Pancreas (tissue), 10 donors: ENCODE measurements around the gene DCTN5. TPM values are rescaled to one million over a fixed set of nuclear protein-coding genes. Genes with fewer than 3 reads are reported as not detected.

Experiments used
- ATAC-seq, 4 donors: fragments of 200-7000 bp; cut with Tn5 transposase; one replicate each; pipeline versions ENCODE4 v1.8.0 to v1.9.1; 2020; ENCODE audit warnings: mild to moderate bottlenecking in 4 of 4, moderate library complexity in 4 of 4
- DNase-seq, 6 donors: peaks; one replicate each; pipeline ENCODE4 v3.0.0-alpha.2; 2020
- FAIRE-seq: peaks from 2 replicates; lab custom pipeline; 2012; peaks lifted over from hg19 to GRCh38; lab: Jason Lieb, UNC
- H3K27ac ChIP-seq, 4 donors: fragments of 200-600 bp; sonication (generic); 1 replicate in 3 of 4; 2 replicates in 1 of 4; pipeline versions ENCODE4 v1.5.0 to v1.8.0; 2020
- H3K27me3 ChIP-seq, 4 donors: fragments of 200-600 bp; one replicate each; pipeline ENCODE4 v1.8.0; 2021
- H3K36me3 ChIP-seq, 3 donors: fragments of 200-600 bp; sonication (generic) in 1 of 3; one replicate each; pipeline versions ENCODE4 v1.5.0 to v1.8.0; 2020 to 2021
- H3K4me1 ChIP-seq, 3 donors: fragments of 200-600 bp; one replicate each; pipeline ENCODE4 v1.8.0; 2021
- H3K4me3 ChIP-seq, 4 donors: fragments of 200-600 bp; sonication (generic) in 2 of 4; one replicate each; pipeline versions ENCODE4 v1.5.0 to v1.8.0; 2020 to 2021
- H3K9me3 ChIP-seq, 4 donors: fragments of 200-600 bp; one replicate each; pipeline ENCODE4 v1.8.0; 2021
- CTCF ChIP-seq, 4 donors: fragments of 200-600 bp; sonication (generic) in 3 of 4; IDR thresholded peaks; one replicate each; pipeline versions ENCODE4 v1.5.0 to v1.8.0; 2021; ENCODE audit warnings: antibody characterized with exemption in 4 of 4
- WGBS, 2 donors: extraction: QIAGEN DNeasy Blood & Tissue Kit; methylation state at CpG; one replicate each; pipeline ENCODE4 v1.1.7; 2013; 5-methylcytosine and 5-hydroxymethylcytosine counted together
- intact Hi-C, 3 donors: fragments of 100-400 bp; cut with DNase I; formaldehyde crosslinking; loops; one replicate each; pipeline versions ENCODE4 v1.11.1 to v1.14.2; 2022
- polyA plus RNA-seq, 2 donors: library from polyadenylated mRNA; stranded (reverse); fragments of 200-250 nt; gene quantifications; one replicate each; pipeline ENCODE4 v1.2.3, GENCODE V29; 2013
- total RNA-seq, 6 donors: library from RNA; stranded (reverse); fragmentation: NEBNext Ultra II Directional in 4 of 6; extraction: Animal tissue kit (Norgen Biotek cat#: 25700) in 4 of 6; gene quantifications; one replicate each; pipeline versions ENCODE4 v1.2.1 to v1.2.4, GENCODE V29; 2021 to 2023
- donor health status: healthy with polysubstance abuse.
- donor health status: DM: no; HTN: no; CAD: no; lungs with moderate emphysema.
- donor health status: DM: no; HTN: no; CAD: no.
- donor health status: control.
- donor health status: control.
- donor health status: Bipolar disorder and iron deficiency.
- donor health status: DM: yes; HTN: yes; CAD: no.
- donor health status: DM: no; HTN: no; CAD: no.
- donor health status: DM: no; HTN: no; CAD: no.
- donor health status: DM: yes; HTN: yes; CAD: no.

Gene DCTN5
- total and polyA plus RNA-seq, 8 donors: 5.7 to 29.5 (median 22.3) TPM

GRCh38 chr16:23634461-23635036, 6.7 kb upstream of the DCTN5 start:
- no peak overlapping the region for H3K4me3 ChIP-seq
- FAIRE-seq: no peak
- intact Hi-C loops: no loop called here
- ATAC-seq: no peak
- 91 to 94% methylated on average over 4 of the region's 4 CpGs for WGBS, 2 donors
- no peak for DNase-seq
- peaks cover 0 to 18% (median 4%) of the 10 kb centered on the region in 3 donors for H3K36me3 ChIP-seq
- TF ChIP-seq CTCF (IDR thresholded peaks at IDR 0.05): no peak
- no peaks in the 10 kb centered on the region for H3K27me3 ChIP-seq
- H3K27ac ChIP-seq: no peak overlapping the region
- peaks cover 0 to under 1% (median 0%) of the 10 kb centered on the region in 3 donors for H3K4me1 ChIP-seq
- H3K9me3 ChIP-seq: no peaks in the 10 kb centered on the region

- no peaks in the 10 kb centered on the region for H3K27me3 ChIP-seq
- no peak overlapping the region for H3K4me3 ChIP-seq
- no peaks in the 10 kb centered on the region for H3K9me3 ChIP-seq
- intact Hi-C loops: no loop called here
- peaks cover 0 to 14% (median 0%) of the 10 kb centered on the region in 3 donors for H3K36me3 ChIP-seq
- DNase-seq: no peak
- ATAC-seq: no peak
- no peak for FAIRE-seq
- H3K4me1 ChIP-seq: peaks cover 0 to 10% (median 7%) of the 10 kb centered on the region in 3 donors
- H3K27ac ChIP-seq: no peak overlapping the region
- no peak for TF ChIP-seq CTCF (IDR thresholded peaks at IDR 0.05)
Measured at GRCh38 chr16:23635958-23636357, 5.3 kb upstream of the DCTN5 start.

- Histone ChIP-seq H3K27ac (peak overlapping the region in 2 of 4 donors; percentile 66 to 67), H3K36me3 (peaks cover 0 to 6% (median 0%) of the 10 kb centered on the region in 3 donors), H3K9me3 (no peaks in the 10 kb centered on the region), H3K4me1 (peaks cover 6 to 20% (median 7%) of the 10 kb centered on the region in 3 donors), H3K27me3 (no peaks in the 10 kb centered on the region), H3K4me3 (peak overlapping the region; percentile 85 to 97 (median 92))
- 0 to 1% methylated on average over 8 of the region's 8 CpGs for WGBS, 2 donors
- no peak for TF ChIP-seq CTCF (IDR thresholded peaks at IDR 0.05)
- DNase-seq (no peak), FAIRE-seq (no peak), ATAC-seq (peak in 2 of 4 donors; percentile 2 to 3)
- intact Hi-C loops: no loop called here
Measured at GRCh38 chr16:23640615-23640930, 693 bp upstream of the DCTN5 start.

- H3K27ac ChIP-seq: no peak overlapping the region
- no peak for DNase-seq
- H3K36me3 ChIP-seq: no peaks in the 10 kb centered on the region
- no peaks in the 10 kb centered on the region for H3K27me3 ChIP-seq
- 63 to 69% methylated on average over 14 of the region's 14 CpGs for WGBS, 2 donors
- no peaks in the 10 kb centered on the region for H3K9me3 ChIP-seq
- peaks cover 6 to 20% (median 7%) of the 10 kb centered on the region in 3 donors for H3K4me1 ChIP-seq
- no peak for FAIRE-seq
- no peak for ATAC-seq
- no peak for TF ChIP-seq CTCF (IDR thresholded peaks at IDR 0.05)
- peak overlapping the region; percentile 85 to 97 (median 92) for H3K4me3 ChIP-seq
- intact Hi-C loops: no loop called here
Measured at GRCh38 chr16:23642246-23642774, 1.0 kb downstream of the DCTN5 start.

- intact Hi-C loops: no loop called here
- no peak overlapping the region for H3K4me3 ChIP-seq
- no peaks in the 10 kb centered on the region for H3K9me3 ChIP-seq
- TF ChIP-seq CTCF (IDR thresholded peaks at IDR 0.05): no peak
- ATAC-seq: no peak
- 88% methylated on average over 4 of the region's 4 CpGs for WGBS, 2 donors
- no peaks in the 10 kb centered on the region for H3K27me3 ChIP-seq
- FAIRE-seq: no peak
- DNase-seq: no peak
- H3K27ac ChIP-seq: no peak overlapping the region
- peaks cover 0 to 6% (median 0%) of the 10 kb centered on the region in 3 donors for H3K36me3 ChIP-seq
- H3K4me1 ChIP-seq: no peaks in the 10 kb centered on the region
Measured at GRCh38 chr16:23650674-23651416, 9.6 kb downstream of the DCTN5 start.
